Activated CD4-positive, CD25-positive, alpha-beta regulatory T cell treated with anti-CD3 and anti-CD28 coated beads, Interleukin-2, amount 50 U/mL, for 16 hours (primary cell): Measurements from ENCODE around the gene UBE2B.

Source experiments
- DNase-seq: peaks from one replicate; pipeline ENCODE4 v3.0.0-alpha.2; 2020; ENCODE audit warnings: low read depth, low spot score

Gene UBE2B

DNA sequence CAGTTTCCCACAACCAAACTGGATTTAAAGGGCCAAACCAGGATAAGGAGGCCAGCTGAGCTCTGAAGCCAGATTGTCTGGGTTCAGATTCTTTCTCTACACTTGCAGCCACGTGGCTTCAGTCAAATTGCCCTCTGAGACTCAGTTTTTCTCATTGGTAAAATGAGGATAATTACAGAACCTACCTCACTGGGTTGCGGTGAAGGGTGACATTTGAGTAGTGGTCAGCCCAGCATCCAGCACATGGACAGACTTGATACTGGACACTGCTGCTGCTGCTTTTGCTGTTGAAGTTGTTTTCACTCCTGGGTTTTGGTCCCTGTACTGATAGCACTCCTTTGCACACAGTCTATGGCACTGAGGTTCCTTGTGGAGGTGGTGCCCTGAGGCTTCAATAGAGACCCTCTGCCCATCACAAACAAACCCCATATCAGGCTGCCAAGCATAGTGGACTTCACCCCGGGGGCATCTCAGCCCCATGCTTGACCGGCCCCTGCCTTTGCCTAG is 66.0 kb downstream of the UBE2B start:
- DNase-seq: no peak

DNA sequence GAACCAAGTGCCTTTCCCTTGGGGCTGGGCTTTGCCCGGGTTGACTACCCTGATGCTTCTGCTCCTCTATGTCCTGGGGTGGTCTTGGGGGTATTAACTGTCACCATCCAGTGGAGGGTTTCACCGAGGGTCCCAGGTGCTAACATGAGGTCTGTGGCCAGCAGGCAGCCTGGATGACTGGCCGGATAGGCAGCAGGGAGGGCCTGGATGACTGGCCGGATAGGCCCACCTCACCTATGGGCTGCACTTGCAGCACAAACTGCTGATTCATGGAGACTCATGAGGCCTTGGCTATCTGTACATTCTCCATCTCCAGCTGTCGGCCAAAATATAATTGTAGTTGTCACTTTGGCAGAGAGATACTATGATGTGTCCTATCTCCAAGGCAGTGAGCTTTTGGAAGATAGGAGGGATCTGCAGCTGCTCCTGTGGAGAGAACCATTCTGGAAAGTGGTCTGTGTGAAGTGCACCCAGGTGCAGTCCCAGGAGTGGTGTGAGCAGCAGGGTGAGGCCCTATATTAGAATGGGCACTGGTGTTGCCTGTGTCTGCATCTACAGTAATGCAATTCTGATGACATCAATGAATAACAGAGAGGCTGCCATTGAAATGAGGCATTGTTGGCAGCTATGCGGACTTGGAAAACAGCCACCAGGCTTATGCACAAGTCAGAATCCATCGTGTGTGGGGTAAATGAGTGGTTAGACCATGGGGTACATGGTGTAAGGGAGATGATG is 66.6 kb downstream of the UBE2B start:
- DNase-seq: no peak

DNA sequence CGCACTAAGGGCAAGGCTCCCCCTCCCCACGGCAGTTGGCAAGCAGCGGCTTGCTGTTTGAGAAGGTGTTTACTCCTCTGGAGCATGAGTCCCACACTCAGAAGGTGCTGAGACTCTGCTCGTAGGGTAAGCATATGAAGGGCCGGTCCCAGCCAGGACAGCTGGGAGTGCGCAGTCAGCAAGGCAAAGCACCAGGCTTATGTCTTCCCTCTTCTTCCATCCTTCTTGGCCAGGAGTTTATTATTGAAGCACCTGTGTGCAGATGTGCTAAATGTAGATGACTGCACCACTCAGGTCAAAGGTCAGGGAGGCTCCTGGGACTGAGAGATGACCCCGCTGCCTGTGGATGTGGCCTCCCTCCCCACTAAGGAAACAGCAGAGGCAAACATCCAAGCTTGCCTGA is 67.4 kb downstream of the UBE2B start:
- no peak for DNase-seq

DNA sequence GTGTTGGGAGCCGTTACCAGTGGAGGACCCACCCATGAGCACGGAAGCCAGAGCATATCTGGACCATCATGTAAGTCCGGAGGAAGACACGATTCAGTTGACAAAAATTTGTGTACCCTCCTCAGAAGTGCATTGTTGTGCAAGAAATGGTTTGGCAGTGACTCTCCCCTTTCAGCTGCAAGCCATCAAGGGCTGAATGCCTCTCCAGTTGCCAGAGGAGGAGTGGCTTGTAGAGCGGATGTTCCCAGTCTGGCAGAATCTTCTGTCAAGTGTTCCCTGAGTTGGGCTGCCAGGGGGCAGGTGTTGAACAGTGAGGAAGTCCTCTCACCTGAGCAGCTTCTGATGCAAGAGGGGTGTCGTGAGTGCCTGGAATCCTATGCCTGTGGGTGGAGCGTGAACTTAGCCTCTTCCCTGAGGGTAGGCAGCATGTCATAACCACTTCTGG is 67.9 kb downstream of the UBE2B start:
- no peak for DNase-seq

DNA sequence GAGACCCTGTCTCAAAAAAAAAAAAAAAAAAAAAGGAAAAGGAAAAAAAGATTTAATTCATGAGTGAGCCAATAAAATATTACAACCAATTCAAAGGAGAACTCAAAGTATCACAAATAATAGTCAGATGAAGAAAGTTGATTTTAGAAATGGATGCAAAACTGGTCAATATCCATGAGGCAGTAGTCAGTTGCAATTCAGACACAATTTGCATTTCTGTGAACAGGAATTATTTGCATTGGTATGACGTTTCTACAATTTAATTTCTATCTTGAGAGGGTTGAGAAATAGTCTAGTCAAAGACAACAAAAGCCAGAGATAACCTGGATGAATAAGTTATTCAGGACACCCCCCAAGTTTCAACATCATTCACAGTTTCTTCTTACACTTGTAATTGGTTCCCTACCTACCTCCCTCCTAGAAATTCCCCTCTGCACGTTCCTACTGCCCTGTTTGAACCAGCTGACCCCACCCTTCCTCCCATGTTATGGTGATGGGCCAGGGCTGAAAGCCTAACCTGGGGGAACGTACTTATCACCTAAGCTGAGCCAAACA is 68.9 kb downstream of the UBE2B start:
- no peak for DNase-seq
